ENCODE data around the gene MYH15.

Gene MYH15

DNA sequence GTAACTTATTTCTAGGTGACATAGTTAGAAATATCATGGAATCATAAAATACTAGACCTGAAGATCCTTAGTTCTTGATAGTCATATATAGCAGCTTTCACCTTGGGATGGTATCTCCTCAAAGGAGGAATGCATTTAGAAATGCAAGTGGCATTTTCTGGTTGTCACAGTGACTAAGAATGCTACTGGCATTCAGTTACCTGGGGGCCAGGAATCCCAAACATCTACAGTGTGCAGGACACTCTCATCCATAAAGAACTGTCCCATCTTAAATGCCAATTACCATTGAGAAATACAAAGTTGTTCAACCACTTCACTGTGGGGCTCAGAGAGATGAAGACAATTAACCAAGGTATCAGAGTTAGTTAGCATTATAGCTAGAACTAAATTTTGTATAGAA, 36.7 kb downstream of the MYH15 start:
- H3K27ac ChIP-seq = no peak overlapping the region
- H3K36me3 ChIP-seq (ENCODE audit: insufficient read depth, low read length) = no peaks in the 10 kb centered on the region
- no peak overlapping the region for H3K4me3 ChIP-seq
- no peak for DNase-seq (ENCODE audit: low read depth, low spot score)
- TF ChIP-seq FOXP2 (optimal IDR thresholded peaks at IDR 0.05; ENCODE audit: control extremely low read depth, extremely low read length, insufficient read depth) = no peak
- TF ChIP-seq POLR2AphosphoS5 (IDR thresholded peaks at IDR 0.05; ENCODE audit: borderline replicate concordance, low read depth, low read length) = no peak
- TF ChIP-seq EZH2 (IDR thresholded peaks at IDR 0.05) = no peak
- no peaks in the 10 kb centered on the region for H3K9me3 ChIP-seq (ENCODE audit: low read depth, low read length)
- H3K9ac ChIP-seq (ENCODE audit: insufficient read length) = no peak overlapping the region

DNA sequence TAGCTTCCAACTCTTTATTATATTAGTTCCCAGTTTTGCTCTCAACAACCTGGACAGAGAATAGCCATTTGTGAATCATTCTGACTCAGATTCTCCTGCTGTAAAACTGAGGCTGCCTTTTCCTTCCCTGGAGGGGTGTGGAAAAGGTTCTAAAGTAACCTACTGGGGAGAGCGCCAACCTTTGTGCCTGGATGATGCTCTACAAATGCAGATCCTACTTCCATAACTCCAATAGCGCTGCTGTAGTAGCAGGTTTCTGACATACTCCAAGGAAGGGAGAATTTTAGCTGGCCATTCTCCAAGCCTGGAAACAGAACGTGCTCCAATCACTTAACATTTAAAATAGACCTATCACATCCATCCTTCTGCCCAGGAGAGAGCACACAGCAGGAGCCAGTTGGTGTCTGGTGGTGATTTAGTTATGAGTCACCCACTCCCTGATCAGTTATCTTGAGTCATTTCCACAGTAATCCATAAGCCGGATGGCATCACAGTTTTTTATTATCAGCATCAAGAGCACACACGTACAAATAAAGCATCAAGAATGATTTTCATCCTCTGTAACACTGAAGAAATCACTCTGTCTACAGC, 38.3 kb downstream of the MYH15 start:
- Histone ChIP-seq H3K4me3 (no peak overlapping the region), H3K9me3 (ENCODE audit: low read depth, low read length) (no peaks in the 10 kb centered on the region), H3K9ac (ENCODE audit: insufficient read length) (no peak overlapping the region), H3K36me3 (ENCODE audit: insufficient read depth, low read length) (no peaks in the 10 kb centered on the region), H3K27ac (no peak overlapping the region)
- TF ChIP-seq FOXP2 (optimal IDR thresholded peaks at IDR 0.05; ENCODE audit: control extremely low read depth, extremely low read length, insufficient read depth) = no peak
- TF ChIP-seq EZH2 (IDR thresholded peaks at IDR 0.05) = no peak
- no peak for TF ChIP-seq POLR2AphosphoS5 (IDR thresholded peaks at IDR 0.05; ENCODE audit: borderline replicate concordance, low read depth, low read length)
- no peak for DNase-seq (ENCODE audit: low read depth, low spot score)

DNA sequence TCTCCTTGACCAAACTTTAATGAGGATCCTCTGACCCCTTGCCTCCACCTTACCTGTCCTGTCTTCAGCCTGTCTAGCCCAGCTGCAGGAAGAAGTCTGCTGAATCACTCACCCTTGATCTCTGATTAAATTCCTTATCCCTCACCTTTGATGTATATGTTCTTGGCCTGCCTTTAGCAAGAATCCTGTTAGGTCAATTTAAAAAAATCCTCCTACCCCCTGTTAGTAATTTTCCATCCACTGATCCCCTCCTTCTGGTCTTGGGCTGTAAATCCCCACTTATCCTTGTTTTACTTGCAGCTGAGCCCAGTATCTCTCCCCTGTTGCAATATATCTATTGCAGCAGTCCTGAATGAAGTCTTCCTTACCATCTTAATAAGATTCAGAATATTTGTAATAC, 39.0 kb downstream of the MYH15 start:
- TF ChIP-seq POLR2AphosphoS5 (IDR thresholded peaks at IDR 0.05; ENCODE audit: borderline replicate concordance, low read depth, low read length) = no peak
- TF ChIP-seq EZH2 (IDR thresholded peaks at IDR 0.05) = no peak
- TF ChIP-seq FOXP2 (optimal IDR thresholded peaks at IDR 0.05; ENCODE audit: control extremely low read depth, extremely low read length, insufficient read depth) = no peak
- no peak overlapping the region for H3K4me3 ChIP-seq
- DNase-seq (ENCODE audit: low read depth, low spot score) = no peak
- H3K9ac ChIP-seq (ENCODE audit: insufficient read length) = no peak overlapping the region
- no peak overlapping the region for H3K27ac ChIP-seq
- no peaks in the 10 kb centered on the region for H3K36me3 ChIP-seq (ENCODE audit: insufficient read depth, low read length)
- H3K9me3 ChIP-seq (ENCODE audit: low read depth, low read length) = no peaks in the 10 kb centered on the region

DNA sequence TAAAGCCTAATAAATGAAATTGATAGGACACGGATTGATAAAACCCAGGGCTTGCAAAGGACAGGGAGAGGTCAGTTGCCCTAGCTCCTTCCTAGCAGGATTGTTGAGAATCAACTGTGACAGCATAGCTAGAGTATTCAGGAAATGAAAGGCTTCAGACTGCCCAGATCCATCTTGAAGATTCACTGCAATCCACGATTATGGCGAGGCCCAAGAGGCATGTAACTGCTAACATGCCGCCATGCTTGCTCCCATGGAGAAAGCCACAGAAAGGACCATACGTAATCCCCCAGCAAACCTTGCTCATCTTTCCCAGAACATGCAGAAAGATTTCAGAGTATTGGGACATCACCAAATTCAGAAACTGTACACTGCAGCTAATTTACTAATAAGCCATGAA, 41.3 kb downstream of the MYH15 start:
- TF ChIP-seq POLR2AphosphoS5 (IDR thresholded peaks at IDR 0.05; ENCODE audit: borderline replicate concordance, low read depth, low read length) (no peak), FOXP2 (optimal IDR thresholded peaks at IDR 0.05; ENCODE audit: control extremely low read depth, extremely low read length, insufficient read depth) (no peak), EZH2 (IDR thresholded peaks at IDR 0.05) (no peak)
- H3K27ac ChIP-seq = no peak overlapping the region
- H3K9ac ChIP-seq (ENCODE audit: insufficient read length) = no peak overlapping the region
- no peaks in the 10 kb centered on the region for H3K9me3 ChIP-seq (ENCODE audit: low read depth, low read length)
- no peaks in the 10 kb centered on the region for H3K36me3 ChIP-seq (ENCODE audit: insufficient read depth, low read length)
- DNase-seq (ENCODE audit: low read depth, low spot score) = no peak
- H3K4me3 ChIP-seq = no peak overlapping the region

DNA sequence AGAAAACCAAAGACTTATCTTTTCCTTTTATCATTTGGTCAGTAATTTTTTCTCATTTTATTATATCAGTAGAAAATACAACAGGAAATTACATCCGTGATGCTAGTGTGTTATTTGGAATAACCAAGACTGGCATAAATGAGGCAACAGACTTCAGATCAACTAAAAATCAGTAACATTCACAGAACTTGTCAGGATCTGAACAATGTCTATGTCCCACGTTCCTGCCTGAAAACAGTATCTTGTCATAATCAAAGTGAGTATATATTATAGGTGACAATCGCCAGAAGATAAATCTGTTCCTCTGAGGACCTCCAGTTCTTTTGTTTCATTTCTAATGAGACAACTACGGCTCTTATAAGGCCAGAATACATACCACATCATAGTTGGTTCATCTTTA, 41.8 kb downstream of the MYH15 start:
- DNase-seq (ENCODE audit: low read depth, low spot score) = no peak
- TF ChIP-seq EZH2 (IDR thresholded peaks at IDR 0.05) = no peak
- no peak for TF ChIP-seq POLR2AphosphoS5 (IDR thresholded peaks at IDR 0.05; ENCODE audit: borderline replicate concordance, low read depth, low read length)
- TF ChIP-seq FOXP2 (optimal IDR thresholded peaks at IDR 0.05; ENCODE audit: control extremely low read depth, extremely low read length, insufficient read depth) = no peak
- H3K9me3 ChIP-seq (ENCODE audit: low read depth, low read length) = no peaks in the 10 kb centered on the region
- no peaks in the 10 kb centered on the region for H3K36me3 ChIP-seq (ENCODE audit: insufficient read depth, low read length)
- no peak overlapping the region for H3K27ac ChIP-seq
- no peak overlapping the region for H3K4me3 ChIP-seq
- H3K9ac ChIP-seq (ENCODE audit: insufficient read length) = no peak overlapping the region

DNA sequence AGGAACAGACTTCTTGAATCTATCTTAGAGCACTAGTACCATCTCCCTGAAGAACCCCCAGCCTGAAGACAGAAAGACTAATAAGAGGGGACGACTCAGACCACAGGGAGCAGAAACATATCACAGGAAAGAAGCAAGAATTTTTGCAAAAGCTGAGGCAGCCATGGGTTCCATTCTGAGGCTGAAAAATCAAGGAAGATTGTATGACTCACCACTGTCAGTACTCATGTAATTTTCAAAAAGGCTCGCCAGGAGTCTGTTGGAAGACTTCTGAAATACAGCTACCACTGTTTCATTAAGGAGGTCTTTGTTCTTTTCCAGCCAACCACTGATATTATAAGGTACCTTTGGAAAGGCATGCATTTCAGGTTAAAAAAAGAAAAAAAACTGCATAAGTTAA, 47.5 kb downstream of the MYH15 start:
- H3K27ac ChIP-seq = no peak overlapping the region
- H3K36me3 ChIP-seq (ENCODE audit: insufficient read depth, low read length) = no peaks in the 10 kb centered on the region
- DNase-seq (ENCODE audit: low read depth, low spot score) = no peak
- no peak overlapping the region for H3K4me3 ChIP-seq
- no peaks in the 10 kb centered on the region for H3K9me3 ChIP-seq (ENCODE audit: low read depth, low read length)
- no peak overlapping the region for H3K9ac ChIP-seq (ENCODE audit: insufficient read length)
- TF ChIP-seq POLR2AphosphoS5 (IDR thresholded peaks at IDR 0.05; ENCODE audit: borderline replicate concordance, low read depth, low read length) = no peak
- TF ChIP-seq FOXP2 (optimal IDR thresholded peaks at IDR 0.05; ENCODE audit: control extremely low read depth, extremely low read length, insufficient read depth) = no peak
- no peak for TF ChIP-seq EZH2 (IDR thresholded peaks at IDR 0.05)

DNA sequence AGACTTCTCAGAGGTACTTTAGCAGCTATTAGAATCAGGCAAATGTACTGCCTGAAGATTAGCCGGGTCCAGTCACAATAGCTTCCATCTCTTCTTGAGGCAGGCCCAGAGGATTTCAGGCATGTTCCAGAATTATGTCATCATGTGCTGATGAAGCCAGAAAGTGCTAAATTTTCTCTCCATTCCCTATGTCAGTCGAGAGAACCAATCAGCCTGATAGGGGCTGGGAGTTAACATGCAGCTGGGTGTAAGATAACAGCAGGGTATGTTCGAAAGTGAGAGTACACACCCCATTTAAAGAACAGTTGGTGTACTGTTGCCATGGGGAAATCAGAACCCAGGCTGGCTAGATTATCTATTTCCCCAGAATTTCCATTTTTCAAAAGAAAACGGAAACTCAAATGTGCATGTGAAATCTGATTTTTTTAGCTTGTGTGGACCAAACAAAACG, 48.7 kb downstream of the MYH15 start:
- Histone ChIP-seq H3K4me3 (no peak overlapping the region), H3K9me3 (ENCODE audit: low read depth, low read length) (no peaks in the 10 kb centered on the region), H3K36me3 (ENCODE audit: insufficient read depth, low read length) (no peaks in the 10 kb centered on the region), H3K9ac (ENCODE audit: insufficient read length) (no peak overlapping the region), H3K27ac (no peak overlapping the region)
- TF ChIP-seq EZH2 (IDR thresholded peaks at IDR 0.05) (no peak), FOXP2 (optimal IDR thresholded peaks at IDR 0.05; ENCODE audit: control extremely low read depth, extremely low read length, insufficient read depth) (no peak), POLR2AphosphoS5 (IDR thresholded peaks at IDR 0.05; ENCODE audit: borderline replicate concordance, low read depth, low read length) (no peak)
- no peak for DNase-seq (ENCODE audit: low read depth, low spot score)

DNA sequence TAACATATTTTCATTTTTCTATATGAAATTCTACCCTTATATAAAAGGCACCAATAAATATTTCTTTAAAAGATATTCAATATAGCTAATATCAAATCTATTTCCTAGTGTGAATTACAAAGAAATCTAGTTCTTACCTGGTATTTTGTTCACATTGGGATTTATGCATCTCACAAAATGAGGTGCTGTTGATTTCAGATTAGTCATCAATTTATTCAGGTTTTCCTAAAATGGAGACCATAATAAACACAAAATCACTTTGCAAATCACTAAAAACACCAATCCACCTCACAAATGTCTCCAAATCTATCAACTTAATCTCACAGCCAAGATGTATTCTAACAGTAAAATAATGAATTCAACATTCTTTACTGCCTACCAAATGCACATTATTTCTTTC, 51.2 kb downstream of the MYH15 start:
- DNase-seq (ENCODE audit: low read depth, low spot score) = no peak
- H3K27ac ChIP-seq = no peak overlapping the region
- H3K9me3 ChIP-seq (ENCODE audit: low read depth, low read length) = no peaks in the 10 kb centered on the region
- H3K9ac ChIP-seq (ENCODE audit: insufficient read length) = no peak overlapping the region
- TF ChIP-seq EZH2 (IDR thresholded peaks at IDR 0.05) (no peak), FOXP2 (optimal IDR thresholded peaks at IDR 0.05; ENCODE audit: control extremely low read depth, extremely low read length, insufficient read depth) (no peak), POLR2AphosphoS5 (IDR thresholded peaks at IDR 0.05; ENCODE audit: borderline replicate concordance, low read depth, low read length) (no peak)
- no peaks in the 10 kb centered on the region for H3K36me3 ChIP-seq (ENCODE audit: insufficient read depth, low read length)
- no peak overlapping the region for H3K4me3 ChIP-seq

DNA sequence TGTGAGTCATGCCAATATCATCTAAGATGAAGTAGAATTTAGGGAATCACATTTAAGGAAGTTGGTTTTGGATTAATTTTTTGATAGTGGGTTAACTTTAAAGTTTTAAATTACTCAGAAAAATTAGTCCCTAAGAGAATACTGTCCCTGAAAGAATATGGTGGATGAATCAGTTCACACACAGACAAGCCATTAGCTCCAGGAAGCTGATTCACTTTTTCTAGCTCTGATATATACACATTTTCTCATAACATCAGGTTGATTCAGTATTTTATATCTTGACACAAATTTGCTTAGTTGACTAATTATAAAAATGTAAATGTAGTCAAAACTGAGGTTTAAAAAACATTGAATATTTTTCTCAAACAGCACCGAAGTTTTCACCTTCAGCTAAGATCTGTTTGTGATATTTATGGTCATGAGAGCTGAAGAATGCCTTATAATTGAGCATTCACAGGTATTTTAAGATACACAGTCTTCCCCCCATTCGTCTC, 55.1 kb downstream of the MYH15 start:
- Histone ChIP-seq H3K36me3 (ENCODE audit: insufficient read depth, low read length) (no peaks in the 10 kb centered on the region), H3K9ac (ENCODE audit: insufficient read length) (no peak overlapping the region), H3K27ac (no peak overlapping the region), H3K9me3 (ENCODE audit: low read depth, low read length) (no peaks in the 10 kb centered on the region), H3K4me3 (no peak overlapping the region)
- no peak for DNase-seq (ENCODE audit: low read depth, low spot score)
- no peak for TF ChIP-seq FOXP2 (optimal IDR thresholded peaks at IDR 0.05; ENCODE audit: control extremely low read depth, extremely low read length, insufficient read depth)
- no peak for TF ChIP-seq EZH2 (IDR thresholded peaks at IDR 0.05)
- no peak for TF ChIP-seq POLR2AphosphoS5 (IDR thresholded peaks at IDR 0.05; ENCODE audit: borderline replicate concordance, low read depth, low read length)

Data from SK-N-MC (cell line).